Mesenchymal stem cell (in vitro differentiated cells and primary cell): Measurements from ENCODE around the gene CHADL.
"Not testable (repeated sequence)": the region's sequence is repeated elsewhere in the genome, so short reads cannot be mapped to it uniquely, and the experiment has no call there.

Source experiments
- DNase-seq: peaks from one replicate; pipeline ENCODE4 v3.0.0-alpha.2; 2013
- H2AFZ ChIP-seq: one replicate; pipeline ENCODE4 v1.6.1; 2013; ENCODE audit warnings: low read depth, mild to moderate bottlenecking, control low read depth, inconsistent platforms, low read length, moderate library complexity
- H2AK5ac ChIP-seq: 2 replicates; pipeline ENCODE4 v1.6.1; 2013; ENCODE audit warnings: low read length, moderate library complexity, mild to moderate bottlenecking, inconsistent platforms; ENCODE audit not compliant: severe bottlenecking
- H2BK120ac ChIP-seq: one replicate; pipeline ENCODE4 v1.6.1; 2013; ENCODE audit warnings: low read depth, mild to moderate bottlenecking, inconsistent platforms, low read length, moderate library complexity
- H2BK12ac ChIP-seq, 2 experiments: one replicate each; pipeline ENCODE4 v1.6.1; 2013; ENCODE audit warnings: inconsistent platforms in 2 of 2, low read length in 2 of 2, mild to moderate bottlenecking in 2 of 2, moderate library complexity in 2 of 2, control low read depth in 1 of 2
- H2BK15ac ChIP-seq: one replicate; pipeline ENCODE4 v1.6.1; 2013; ENCODE audit warnings: mild to moderate bottlenecking, low read depth, inconsistent platforms; ENCODE audit not compliant: poor library complexity, severe bottlenecking
- H2BK5ac ChIP-seq: 2 replicates; pipeline ENCODE4 v1.6.1; 2013; ENCODE audit warnings: low read depth, mild to moderate bottlenecking, low read length, control low read depth, inconsistent platforms; ENCODE audit not compliant: poor library complexity, severe bottlenecking
- H3K14ac ChIP-seq, 2 experiments: one replicate each; pipeline ENCODE4 v1.6.1; 2013; ENCODE audit warnings: inconsistent platforms in 2 of 2, low read length in 2 of 2, control low read depth in 1 of 2, mild to moderate bottlenecking in 1 of 2, moderate library complexity in 1 of 2
- H3K18ac ChIP-seq, 2 experiments: one replicate each; pipeline ENCODE4 v1.6.1; 2013; ENCODE audit warnings: inconsistent platforms in 2 of 2, low read length in 2 of 2, control low read depth in 1 of 2, low read depth in 1 of 2, mild to moderate bottlenecking in 1 of 2
- H3K23ac ChIP-seq, 2 experiments: one replicate each; pipeline ENCODE4 v1.6.1; 2013; ENCODE audit warnings: inconsistent platforms in 2 of 2, low read length in 2 of 2, mild to moderate bottlenecking in 2 of 2, moderate library complexity in 2 of 2, control low read depth in 1 of 2
- H3K27ac ChIP-seq: 2 replicates; pipeline ENCODE4 v1.5.1; 2013; ENCODE audit warnings: mild to moderate bottlenecking, moderate library complexity, low read length, control low read depth, inconsistent platforms; ENCODE audit not compliant: poor library complexity, severe bottlenecking
- H3K27me3 ChIP-seq, 2 experiments: 2 replicates each; pipeline versions ENCODE4 v1.6.1 to v1.7.0; 2013; ENCODE audit warnings: low read length in 2 of 2, mild to moderate bottlenecking in 2 of 2, moderate library complexity in 2 of 2, control low read depth in 1 of 2, inconsistent platforms in 1 of 2; ENCODE audit not compliant: control insufficient read depth in 1 of 2, insufficient read depth in 1 of 2
- H3K36me3 ChIP-seq, 2 experiments: 2 replicates each; pipeline versions ENCODE4 v1.6.1 to v1.7.0; 2013; ENCODE audit warnings: low read length in 2 of 2, control low read depth in 1 of 2, inconsistent platforms in 1 of 2, low read depth in 1 of 2, mild to moderate bottlenecking in 1 of 2; ENCODE audit not compliant: insufficient read depth in 2 of 2, control insufficient read depth in 1 of 2
- H3K4ac ChIP-seq, 2 experiments: one replicate each; pipeline ENCODE4 v1.6.1; 2013; ENCODE audit warnings: inconsistent platforms in 2 of 2, low read length in 2 of 2, mild to moderate bottlenecking in 2 of 2, moderate library complexity in 2 of 2, control low read depth in 1 of 2, low read depth in 1 of 2
- H3K4me1 ChIP-seq: 2 replicates; pipeline ENCODE4 v1.6.1; 2013; ENCODE audit warnings: low read depth, low read length, control low read depth; ENCODE audit not compliant: control insufficient read depth, insufficient read depth
- H3K4me2 ChIP-seq: 2 replicates; pipeline ENCODE4 v1.6.1; 2013; ENCODE audit warnings: low read length, mild to moderate bottlenecking, inconsistent platforms; ENCODE audit not compliant: poor library complexity, severe bottlenecking
- H3K4me3 ChIP-seq, 2 experiments: 2 replicates each; pipeline versions ENCODE4 v1.5.1 to v1.7.0; 2013; ENCODE audit warnings: low read length in 2 of 2, mild to moderate bottlenecking in 2 of 2, control low read depth in 1 of 2, low read depth in 1 of 2; ENCODE audit not compliant: insufficient read depth in 1 of 2
- H3K79me1 ChIP-seq: replicated peaks from 2 replicates; pipeline ENCODE4 v1.6.1; 2013; ENCODE audit warnings: mild to moderate bottlenecking, control low read depth, low read length, inconsistent platforms; ENCODE audit not compliant: poor library complexity, severe bottlenecking
- H3K9ac ChIP-seq: 2 replicates; pipeline ENCODE4 v1.7.0; 2013; ENCODE audit warnings: mild to moderate bottlenecking, low read length, moderate library complexity
- H3K9me3 ChIP-seq: 2 replicates; pipeline ENCODE4 v1.7.0; 2013; ENCODE audit warnings: mild to moderate bottlenecking, low read length; ENCODE audit not compliant: control insufficient read depth
- H4K8ac ChIP-seq: one replicate; pipeline ENCODE4 v1.6.1; 2013; ENCODE audit warnings: inconsistent platforms, mild to moderate bottlenecking, low read length, moderate library complexity
- H4K91ac ChIP-seq: one replicate; pipeline ENCODE4 v1.6.1; 2013; ENCODE audit warnings: mild to moderate bottlenecking, low read length, inconsistent platforms
- WGBS: methylation state at CpG from one replicate; pipeline ENCODE4 v1.1.7; 2013; ENCODE audit warnings: mixed read lengths; 5-methylcytosine and 5-hydroxymethylcytosine counted together

Gene CHADL

GRCh38 chr22:41262250-41262765 lies 21.6 kb upstream of the CHADL start:
- Histone ChIP-seq H2AFZ (no peak overlapping the region), H3K27me3 (no peaks in the 10 kb centered on the region), H2AK5ac (no peak overlapping the region), H4K8ac (no peak overlapping the region), H3K36me3 (peaks cover 86 to 88% of the 10 kb centered on the region in 2 experiments), H3K27ac (no peak overlapping the region), H3K9me3 (no peaks in the 10 kb centered on the region), H3K14ac (no peak overlapping the region), H2BK120ac (no peak overlapping the region), H3K4me1 (peaks cover 15% of the 10 kb centered on the region), H3K4ac (no peak overlapping the region), H3K23ac (no peak overlapping the region), H4K91ac (no peak overlapping the region), H3K4me3 (no peak overlapping the region), H2BK5ac (no peak overlapping the region), H3K79me1 (peaks cover 51% of the 10 kb centered on the region), H3K18ac (no peak overlapping the region), H3K4me2 (no peak overlapping the region), H3K9ac (no peak overlapping the region), H2BK15ac (no peak overlapping the region), H2BK12ac (no peak overlapping the region)
- DNase-seq = no peak
- 97% methylated on average over 15 of the region's 15 CpGs for WGBS

GRCh38 chr22:41261541-41262249 lies 21.0 kb upstream of the CHADL start:
- H2BK120ac ChIP-seq = no peak overlapping the region
- peaks cover 21% of the 10 kb centered on the region for H3K4me1 ChIP-seq
- H4K8ac ChIP-seq = no peak overlapping the region
- H2BK5ac ChIP-seq = no peak overlapping the region
- H3K36me3 ChIP-seq = peaks cover 83 to 90% of the 10 kb centered on the region in 2 experiments
- H3K27me3 ChIP-seq = no peaks in the 10 kb centered on the region
- H3K4ac ChIP-seq = no peak overlapping the region
- no peak overlapping the region for H3K27ac ChIP-seq
- H2BK15ac ChIP-seq = no peak overlapping the region
- no peak overlapping the region for H3K14ac ChIP-seq
- H3K18ac ChIP-seq = no peak overlapping the region
- H3K9ac ChIP-seq = no peak overlapping the region
- H2AK5ac ChIP-seq = no peak overlapping the region
- DNase-seq = no peak
- H4K91ac ChIP-seq = no peak overlapping the region
- H2AFZ ChIP-seq = no peak overlapping the region
- no peak overlapping the region for H2BK12ac ChIP-seq
- no peaks in the 10 kb centered on the region for H3K9me3 ChIP-seq
- peaks cover 53% of the 10 kb centered on the region for H3K79me1 ChIP-seq
- no peak overlapping the region for H3K23ac ChIP-seq
- H3K4me2 ChIP-seq = no peak overlapping the region
- WGBS = 97% methylated on average over 12 of the region's 12 CpGs
- H3K4me3 ChIP-seq = no peak overlapping the region

- H4K8ac ChIP-seq = no peak overlapping the region
- no peak overlapping the region for H3K14ac ChIP-seq
- no peak overlapping the region for H2AFZ ChIP-seq
- H4K91ac ChIP-seq = no peak overlapping the region
- no peak overlapping the region for H3K27ac ChIP-seq
- DNase-seq = no peak
- no peak overlapping the region for H2BK120ac ChIP-seq
- H2BK12ac ChIP-seq = no peak overlapping the region
- no peak overlapping the region for H2BK5ac ChIP-seq
- H3K79me1 ChIP-seq = peaks cover 56% of the 10 kb centered on the region
- H3K9me3 ChIP-seq = no peaks in the 10 kb centered on the region
- no peak overlapping the region for H3K9ac ChIP-seq
- no peak overlapping the region for H3K18ac ChIP-seq
- peaks cover 88 to 91% of the 10 kb centered on the region in 2 experiments for H3K36me3 ChIP-seq
- no peak overlapping the region for H3K23ac ChIP-seq
- over 99% methylated on average over 7 of the region's 7 CpGs for WGBS
- H3K4ac ChIP-seq = no peak overlapping the region
- no peak overlapping the region for H3K4me2 ChIP-seq
- peaks cover 30% of the 10 kb centered on the region for H3K4me1 ChIP-seq
- no peak overlapping the region for H2AK5ac ChIP-seq
- H2BK15ac ChIP-seq = no peak overlapping the region
- no peak overlapping the region for H3K4me3 ChIP-seq
- no peaks in the 10 kb centered on the region for H3K27me3 ChIP-seq
These were observed 20.1 kb upstream of the CHADL start for GRCh38 chr22:41260871-41261270.

- not testable (repeated sequence) for H3K14ac ChIP-seq, H4K91ac ChIP-seq
- over 99% methylated on average over 4 of the region's 4 CpGs for WGBS
These were observed 19.0 kb upstream of the CHADL start for GRCh38 chr22:41259756-41260155.

More at GRCh38 chr22:41259756-41260155, 19.0 kb upstream of the CHADL start:
- not testable (repeated sequence) for H3K27ac ChIP-seq, H3K9ac ChIP-seq, H3K9me3 ChIP-seq, H2BK12ac ChIP-seq, H2AK5ac ChIP-seq, H2AFZ ChIP-seq, H3K18ac ChIP-seq, H2BK15ac ChIP-seq, H3K4me3 ChIP-seq, H2BK120ac ChIP-seq, H3K23ac ChIP-seq, H3K4ac ChIP-seq, DNase-seq, H3K27me3 ChIP-seq, H4K8ac ChIP-seq, H2BK5ac ChIP-seq, H3K4me2 ChIP-seq
- Histone ChIP-seq H3K36me3 (peaks cover 88 to 90% of the 10 kb centered on the region in 2 experiments), H3K4me1 (peaks cover 31% of the 10 kb centered on the region), H3K79me1 (peaks cover 49% of the 10 kb centered on the region)
